Stimulated activated CD8-positive, alpha-beta memory T cell treated with anti-CD3 and anti-CD28 coated beads, Interleukin-7, amount 100 ng/mL, for 24 hours (primary cell): Measurements from ENCODE around the gene LTF.
"Not testable (repeated sequence)": the region's sequence is repeated elsewhere in the genome, so short reads cannot be mapped to it uniquely, and the experiment has no call there.

Experiments
- DNase-seq: peaks from one replicate; pipeline ENCODE4 v3.0.0-alpha.2; 2020; ENCODE audit warnings: low read depth

LTF gene

GRCh38 chr3:46464326-46465195, at the start of gene LTF:
Gene LTF, minus strand, starts transcription at chr3:46464905. Its CDS starts 38 bp downstream, at chr3:46464867.
- DNase-seq = no peak

- DNase-seq = no peak
Measured at GRCh38 chr3:46512191-46512749, 47.6 kb upstream of the LTF start.

- DNase-seq = no peak
Measured at GRCh38 chr3:46509661-46510187, 45.0 kb upstream of the LTF start.

GRCh38 chr3:46508850-46509591, 44.3 kb upstream of the LTF start:
- DNase-seq = no peak

GRCh38 chr3:46506526-46506925, 41.8 kb upstream of the LTF start:
- no peak for DNase-seq

GRCh38 chr3:46505953-46506352, 41.2 kb upstream of the LTF start:
- DNase-seq = no peak

- no peak for DNase-seq
Measured at GRCh38 chr3:46504789-46505188, 40.1 kb upstream of the LTF start.

- no peak for DNase-seq
Measured at GRCh38 chr3:46503200-46503874, 38.6 kb upstream of the LTF start.

GRCh38 chr3:46501702-46502101, 37.0 kb upstream of the LTF start:
- DNase-seq = no peak

- no peak for DNase-seq
Measured at GRCh38 chr3:46500656-46501635, 36.2 kb upstream of the LTF start.

GRCh38 chr3:46498916-46499519, 34.3 kb upstream of the LTF start:
- no peak for DNase-seq

- no peak for DNase-seq
Measured at GRCh38 chr3:46497556-46498265, 33.0 kb upstream of the LTF start, which contains the start of gene RTP3. Gene RTP3, plus strand, starts transcription at chr3:46497976. Its CDS starts 87 bp downstream, at chr3:46498063.

GRCh38 chr3:46496746-46497555, 32.2 kb upstream of the LTF start:
- DNase-seq = no peak

GRCh38 chr3:46495901-46496456, 31.3 kb upstream of the LTF start:
- no peak for DNase-seq

GRCh38 chr3:46494491-46494890, 29.8 kb upstream of the LTF start:
- DNase-seq = not testable (repeated sequence)

- no peak for DNase-seq
Measured at GRCh38 chr3:46492890-46493547, 28.3 kb upstream of the LTF start.

GRCh38 chr3:46491089-46492070, 26.7 kb upstream of the LTF start:
- no peak for DNase-seq
